ENCODE measurements around the gene TEX35. TPM values are rescaled to one million over a fixed set of nuclear protein-coding genes. Genes with fewer than 3 reads are reported as not detected.
A peak's percentile ranks its signal among the peaks of the same experiment; 100 is the strongest.

TEX35 gene
- polyA plus RNA-seq, 1 donor (not counting 4 experiments of a cell fraction or from before 2014, with no cell fraction given): 0.18 TPM

DNA sequence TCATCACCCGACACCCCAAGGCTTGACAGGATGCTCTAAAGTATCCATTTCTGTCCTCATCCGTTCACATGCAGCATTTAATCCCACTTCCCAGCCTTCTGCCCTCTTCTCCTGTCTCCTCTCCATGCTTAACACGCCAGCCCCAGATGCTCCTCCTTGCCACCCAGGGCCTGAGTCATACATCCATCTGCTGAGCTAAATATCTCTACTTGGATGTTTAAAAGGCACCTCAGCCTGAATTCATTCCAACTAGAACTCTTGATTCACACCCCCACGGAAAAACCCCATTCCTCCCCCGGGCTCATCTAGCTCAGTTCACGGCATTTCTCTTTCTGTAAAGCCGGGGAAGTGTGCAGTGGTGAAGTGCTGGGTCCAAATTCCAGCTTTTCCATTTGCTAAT is 27.7 kb downstream of the TEX35 start:
- Histone ChIP-seq H3K4me3 (ENCODE audit: control insufficient read depth in 2 of 3, extremely low read depth in 1 of 3, insufficient read depth in 2 of 3, low read depth in 1 of 3, low read length in 3 of 3) (no peak overlapping the region), H3K4me2 (ENCODE audit: control insufficient read depth, extremely low read depth, insufficient read depth, low read depth, low read length) (no peak overlapping the region), H3K27me3 (ENCODE audit: control insufficient read depth, extremely low read depth, insufficient read depth, low read length) (no peaks in the 10 kb centered on the region), H3K27ac (ENCODE audit: control insufficient read depth, insufficient read depth, low read length) (no peak overlapping the region), H3K9me1 (ENCODE audit: control insufficient read depth, extremely low read depth, insufficient read depth, low read length) (no peaks in the 10 kb centered on the region), H3K36me3 (ENCODE audit: control insufficient read depth in 2 of 2, extremely low read depth in 1 of 2, insufficient read depth in 2 of 2, low read length in 2 of 2) (no peaks in the 10 kb centered on the region), H2AFZ (ENCODE audit: control insufficient read depth, low read length) (no peak overlapping the region), H4K20me1 (ENCODE audit: control insufficient read depth, extremely low read depth, insufficient read depth, low read length) (no peaks in the 10 kb centered on the region), H3K79me2 (ENCODE audit: control insufficient read depth, insufficient read depth, low read length) (no peaks in the 10 kb centered on the region), H3K9ac (ENCODE audit: control insufficient read depth, extremely low read depth, insufficient read depth, low read length) (no peak overlapping the region), H3K4me1 (ENCODE audit: control insufficient read depth, extremely low read depth, insufficient read depth, low read length) (peaks cover 56% of the 10 kb centered on the region), H3K9me3 (ENCODE audit: control insufficient read depth, low read depth, low read length) (no peaks in the 10 kb centered on the region)
- dilution Hi-C loops (cut with MboI; ENCODE audit: extremely low pct_ligation_motif_present, low sequenced_read_pairs): no loop called here
- TF ChIP-seq EZH2 (IDR thresholded peaks at IDR 0.05; ENCODE audit: low read length): no peak
- TF ChIP-seq, protein P1, sequence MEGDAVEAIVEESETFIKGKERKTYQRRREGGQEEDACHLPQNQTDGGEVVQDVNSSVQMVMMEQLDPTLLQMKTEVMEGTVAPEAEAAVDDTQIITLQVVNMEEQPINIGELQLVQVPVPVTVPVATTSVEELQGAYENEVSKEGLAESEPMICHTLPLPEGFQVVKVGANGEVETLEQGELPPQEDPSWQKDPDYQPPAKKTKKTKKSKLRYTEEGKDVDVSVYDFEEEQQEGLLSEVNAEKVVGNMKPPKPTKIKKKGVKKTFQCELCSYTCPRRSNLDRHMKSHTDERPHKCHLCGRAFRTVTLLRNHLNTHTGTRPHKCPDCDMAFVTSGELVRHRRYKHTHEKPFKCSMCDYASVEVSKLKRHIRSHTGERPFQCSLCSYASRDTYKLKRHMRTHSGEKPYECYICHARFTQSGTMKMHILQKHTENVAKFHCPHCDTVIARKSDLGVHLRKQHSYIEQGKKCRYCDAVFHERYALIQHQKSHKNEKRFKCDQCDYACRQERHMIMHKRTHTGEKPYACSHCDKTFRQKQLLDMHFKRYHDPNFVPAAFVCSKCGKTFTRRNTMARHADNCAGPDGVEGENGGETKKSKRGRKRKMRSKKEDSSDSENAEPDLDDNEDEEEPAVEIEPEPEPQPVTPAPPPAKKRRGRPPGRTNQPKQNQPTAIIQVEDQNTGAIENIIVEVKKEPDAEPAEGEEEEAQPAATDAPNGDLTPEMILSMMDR (optimal IDR thresholded peaks at IDR 0.05 in 1 of 3, IDR thresholded peaks at IDR 0.05 in 1 of 3, conservative IDR thresholded peaks at IDR 0.05 in 1 of 3; ENCODE audit: extremely low read depth in 1 of 3, insufficient read depth in 2 of 3, low read length in 3 of 3): no peak
- DNase-seq (ENCODE audit: low read depth, low spot score) (no peak), FAIRE-seq (peak; percentile 48)

DNA sequence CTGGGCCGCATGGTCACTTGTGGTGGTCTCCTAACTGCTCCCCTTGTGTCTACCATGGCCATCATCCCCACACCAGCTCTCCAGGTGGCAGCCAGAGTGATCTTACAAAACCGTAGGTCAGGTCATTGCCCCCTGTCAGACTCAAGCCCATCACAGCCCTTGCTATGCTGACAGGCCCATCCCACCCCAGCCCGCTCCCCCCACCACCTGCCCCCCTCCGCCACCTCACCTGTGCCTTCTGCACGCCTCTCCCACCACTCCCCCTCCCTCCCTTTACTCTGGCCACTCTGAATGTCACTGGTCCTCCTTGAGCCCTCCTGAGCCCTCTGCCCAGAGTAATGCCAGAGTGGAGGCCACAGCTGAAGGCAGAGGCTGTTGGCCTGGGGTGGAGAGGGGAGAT is 28.5 kb downstream of the TEX35 start:
- Histone ChIP-seq H4K20me1 (ENCODE audit: control insufficient read depth, extremely low read depth, insufficient read depth, low read length) (no peaks in the 10 kb centered on the region), H3K79me2 (ENCODE audit: control insufficient read depth, insufficient read depth, low read length) (no peaks in the 10 kb centered on the region), H3K27me3 (ENCODE audit: control insufficient read depth, extremely low read depth, insufficient read depth, low read length) (no peaks in the 10 kb centered on the region), H3K4me3 (ENCODE audit: control insufficient read depth in 2 of 3, extremely low read depth in 1 of 3, insufficient read depth in 2 of 3, low read depth in 1 of 3, low read length in 3 of 3) (no peak overlapping the region), H3K36me3 (ENCODE audit: control insufficient read depth in 2 of 2, extremely low read depth in 1 of 2, insufficient read depth in 2 of 2, low read length in 2 of 2) (no peaks in the 10 kb centered on the region), H3K4me2 (ENCODE audit: control insufficient read depth, extremely low read depth, insufficient read depth, low read depth, low read length) (no peak overlapping the region), H3K9ac (ENCODE audit: control insufficient read depth, extremely low read depth, insufficient read depth, low read length) (no peak overlapping the region), H3K4me1 (ENCODE audit: control insufficient read depth, extremely low read depth, insufficient read depth, low read length) (peaks cover 56% of the 10 kb centered on the region), H3K9me3 (ENCODE audit: control insufficient read depth, low read depth, low read length) (no peaks in the 10 kb centered on the region), H3K27ac (ENCODE audit: control insufficient read depth, insufficient read depth, low read length) (no peak overlapping the region), H2AFZ (ENCODE audit: control insufficient read depth, low read length) (peak overlapping the region; percentile 100), H3K9me1 (ENCODE audit: control insufficient read depth, extremely low read depth, insufficient read depth, low read length) (no peaks in the 10 kb centered on the region)
- no peak for FAIRE-seq
- no peak for TF ChIP-seq EZH2 (IDR thresholded peaks at IDR 0.05; ENCODE audit: low read length)
- TF ChIP-seq, protein P1 (optimal IDR thresholded peaks at IDR 0.05 in 1 of 3, IDR thresholded peaks at IDR 0.05 in 1 of 3, conservative IDR thresholded peaks at IDR 0.05 in 1 of 3; ENCODE audit: extremely low read depth in 1 of 3, insufficient read depth in 2 of 3, low read length in 3 of 3): no peak
- DNase-seq (ENCODE audit: low read depth, low spot score): no peak
- dilution Hi-C loops (cut with MboI; ENCODE audit: extremely low pct_ligation_motif_present, low sequenced_read_pairs): no loop called here
